Measurements from ENCODE around the gene TMEM132E.

DNA sequence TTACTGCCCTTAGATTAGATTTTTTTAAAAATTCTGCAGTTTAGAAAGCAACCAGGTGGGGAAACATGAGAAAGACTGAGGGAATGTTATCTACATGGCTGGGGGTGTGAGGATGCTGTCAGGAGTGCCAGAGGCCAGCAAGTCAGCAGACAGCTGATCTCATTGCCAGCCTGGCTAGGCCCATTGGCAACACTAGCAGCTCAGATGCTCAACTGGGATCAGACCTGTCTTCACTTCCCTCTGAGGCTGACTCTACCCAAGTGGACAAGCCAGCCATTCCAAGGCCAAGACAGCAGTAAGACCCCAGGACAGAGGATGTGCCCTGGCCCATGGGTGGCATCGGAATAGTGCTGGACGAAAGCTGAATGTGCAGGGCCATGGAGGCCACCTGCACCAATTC, 96.2 kb downstream of the TMEM132E start:
- TF ChIP-seq, protein P1, sequence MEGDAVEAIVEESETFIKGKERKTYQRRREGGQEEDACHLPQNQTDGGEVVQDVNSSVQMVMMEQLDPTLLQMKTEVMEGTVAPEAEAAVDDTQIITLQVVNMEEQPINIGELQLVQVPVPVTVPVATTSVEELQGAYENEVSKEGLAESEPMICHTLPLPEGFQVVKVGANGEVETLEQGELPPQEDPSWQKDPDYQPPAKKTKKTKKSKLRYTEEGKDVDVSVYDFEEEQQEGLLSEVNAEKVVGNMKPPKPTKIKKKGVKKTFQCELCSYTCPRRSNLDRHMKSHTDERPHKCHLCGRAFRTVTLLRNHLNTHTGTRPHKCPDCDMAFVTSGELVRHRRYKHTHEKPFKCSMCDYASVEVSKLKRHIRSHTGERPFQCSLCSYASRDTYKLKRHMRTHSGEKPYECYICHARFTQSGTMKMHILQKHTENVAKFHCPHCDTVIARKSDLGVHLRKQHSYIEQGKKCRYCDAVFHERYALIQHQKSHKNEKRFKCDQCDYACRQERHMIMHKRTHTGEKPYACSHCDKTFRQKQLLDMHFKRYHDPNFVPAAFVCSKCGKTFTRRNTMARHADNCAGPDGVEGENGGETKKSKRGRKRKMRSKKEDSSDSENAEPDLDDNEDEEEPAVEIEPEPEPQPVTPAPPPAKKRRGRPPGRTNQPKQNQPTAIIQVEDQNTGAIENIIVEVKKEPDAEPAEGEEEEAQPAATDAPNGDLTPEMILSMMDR (IDR thresholded peaks at IDR 0.05; ENCODE audit: low read length), result no peak
- no peak for TF ChIP-seq EZH2 (IDR thresholded peaks at IDR 0.05; ENCODE audit: borderline replicate concordance, low read length)
